22Rv1 (cell line): ENCODE results near the gene NUP98.

Source experiments
- ZFX ChIP-seq: fragments of 450-650 bp; IDR thresholded peaks from 2 replicates; pipeline ENCODE4 v1.6.1; 2017; ENCODE audit warnings: antibody characterized with exemption, borderline replicate concordance
- TF ChIP-seq, protein P1 (sequence below): fragments of 450-650 bp; IDR thresholded peaks from 2 replicates; pipeline ENCODE4 v1.5.1; 2017; ENCODE audit warnings: mild to moderate bottlenecking

DNA sequence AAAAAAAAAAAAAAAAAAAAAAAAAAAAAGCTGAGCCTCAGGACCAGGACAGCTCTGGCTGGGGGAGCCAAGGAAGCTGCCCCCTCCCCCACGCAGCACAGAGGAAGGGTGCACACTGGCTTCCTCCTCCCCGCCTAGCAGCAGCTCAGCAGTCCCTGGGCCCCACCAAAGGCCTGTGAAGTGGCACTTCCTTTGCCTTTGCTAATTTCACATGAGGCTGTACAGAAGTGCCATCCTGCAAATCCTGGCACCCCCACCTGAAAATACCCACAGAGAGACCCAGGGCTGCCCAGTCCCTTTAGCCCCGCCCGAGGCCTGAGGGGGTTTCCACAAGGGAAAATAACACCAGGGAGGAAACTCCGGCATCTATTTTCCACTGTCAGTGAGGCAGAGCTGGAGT lies 39.5 kb upstream of the NUP98 start:
- TF ChIP-seq, protein P1, sequence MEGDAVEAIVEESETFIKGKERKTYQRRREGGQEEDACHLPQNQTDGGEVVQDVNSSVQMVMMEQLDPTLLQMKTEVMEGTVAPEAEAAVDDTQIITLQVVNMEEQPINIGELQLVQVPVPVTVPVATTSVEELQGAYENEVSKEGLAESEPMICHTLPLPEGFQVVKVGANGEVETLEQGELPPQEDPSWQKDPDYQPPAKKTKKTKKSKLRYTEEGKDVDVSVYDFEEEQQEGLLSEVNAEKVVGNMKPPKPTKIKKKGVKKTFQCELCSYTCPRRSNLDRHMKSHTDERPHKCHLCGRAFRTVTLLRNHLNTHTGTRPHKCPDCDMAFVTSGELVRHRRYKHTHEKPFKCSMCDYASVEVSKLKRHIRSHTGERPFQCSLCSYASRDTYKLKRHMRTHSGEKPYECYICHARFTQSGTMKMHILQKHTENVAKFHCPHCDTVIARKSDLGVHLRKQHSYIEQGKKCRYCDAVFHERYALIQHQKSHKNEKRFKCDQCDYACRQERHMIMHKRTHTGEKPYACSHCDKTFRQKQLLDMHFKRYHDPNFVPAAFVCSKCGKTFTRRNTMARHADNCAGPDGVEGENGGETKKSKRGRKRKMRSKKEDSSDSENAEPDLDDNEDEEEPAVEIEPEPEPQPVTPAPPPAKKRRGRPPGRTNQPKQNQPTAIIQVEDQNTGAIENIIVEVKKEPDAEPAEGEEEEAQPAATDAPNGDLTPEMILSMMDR, result no peak
- no peak for TF ChIP-seq ZFX
